ENCODE data around the gene PGF.

- TF ChIP-seq CTCF (IDR thresholded peaks at IDR 0.05 in 2 of 3, conservative IDR thresholded peaks at IDR 0.05 in 1 of 3; ENCODE audit: borderline replicate concordance in 1 of 3, insufficient read depth in 1 of 3, low read depth in 2 of 3, low read length in 2 of 3) = no peak
- no peak for TF ChIP-seq YY1 (IDR thresholded peaks at IDR 0.05; ENCODE audit: extremely low read depth, insufficient replicate concordance, low read depth, low read length)
- TF ChIP-seq EZH2phosphoT487 (IDR thresholded peaks at IDR 0.05; ENCODE audit: borderline replicate concordance) = no peak
Observed at GRCh38 chr14:74924061-74924460, 31.3 kb downstream of the PGF start.
